ENCODE data around the gene CRYBG2.

The CRYBG2 gene

DNA sequence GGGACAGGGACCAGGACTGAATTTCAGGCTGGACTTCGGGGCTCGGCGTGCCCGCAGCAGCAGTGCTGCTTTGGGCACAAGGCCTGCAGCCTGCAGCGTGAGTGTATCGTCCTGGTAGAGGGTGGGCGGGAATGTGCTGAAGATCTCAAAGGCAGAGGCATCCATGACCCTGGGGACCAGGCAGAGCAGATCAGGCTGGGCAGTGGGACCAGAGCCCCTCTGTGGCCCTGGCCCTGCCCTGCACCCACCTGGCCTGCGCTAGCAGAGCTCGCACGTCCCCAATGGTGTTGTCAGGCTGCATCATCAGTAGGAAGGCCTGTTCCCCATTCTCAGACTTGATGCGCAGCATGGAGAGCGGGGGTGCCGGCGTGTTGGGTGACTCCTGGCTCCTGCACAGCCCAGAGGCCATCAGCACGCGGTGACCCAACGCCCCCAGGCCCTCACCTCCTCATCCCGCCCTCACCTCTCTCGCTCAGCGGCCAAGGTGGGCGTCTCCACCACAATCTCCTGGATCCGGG, 71.5 kb downstream of the CRYBG2 start:
- H3K27ac ChIP-seq: peak overlapping the region; percentile 100
- H3K9me3 ChIP-seq: no peaks in the 10 kb centered on the region
- no peaks in the 10 kb centered on the region for H3K27me3 ChIP-seq
- TF ChIP-seq, protein P1, sequence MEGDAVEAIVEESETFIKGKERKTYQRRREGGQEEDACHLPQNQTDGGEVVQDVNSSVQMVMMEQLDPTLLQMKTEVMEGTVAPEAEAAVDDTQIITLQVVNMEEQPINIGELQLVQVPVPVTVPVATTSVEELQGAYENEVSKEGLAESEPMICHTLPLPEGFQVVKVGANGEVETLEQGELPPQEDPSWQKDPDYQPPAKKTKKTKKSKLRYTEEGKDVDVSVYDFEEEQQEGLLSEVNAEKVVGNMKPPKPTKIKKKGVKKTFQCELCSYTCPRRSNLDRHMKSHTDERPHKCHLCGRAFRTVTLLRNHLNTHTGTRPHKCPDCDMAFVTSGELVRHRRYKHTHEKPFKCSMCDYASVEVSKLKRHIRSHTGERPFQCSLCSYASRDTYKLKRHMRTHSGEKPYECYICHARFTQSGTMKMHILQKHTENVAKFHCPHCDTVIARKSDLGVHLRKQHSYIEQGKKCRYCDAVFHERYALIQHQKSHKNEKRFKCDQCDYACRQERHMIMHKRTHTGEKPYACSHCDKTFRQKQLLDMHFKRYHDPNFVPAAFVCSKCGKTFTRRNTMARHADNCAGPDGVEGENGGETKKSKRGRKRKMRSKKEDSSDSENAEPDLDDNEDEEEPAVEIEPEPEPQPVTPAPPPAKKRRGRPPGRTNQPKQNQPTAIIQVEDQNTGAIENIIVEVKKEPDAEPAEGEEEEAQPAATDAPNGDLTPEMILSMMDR (IDR thresholded peaks at IDR 0.05): no peak
- H3K4me3 ChIP-seq (ENCODE audit: low read depth in 1 of 2, low read length in 1 of 2): no peak overlapping the region
- H3K36me3 ChIP-seq: peaks cover 42% of the 10 kb centered on the region
- H3K4me1 ChIP-seq (ENCODE audit: control insufficient read depth in 1 of 2, insufficient read depth in 1 of 2, low read depth in 1 of 2, low read length in 1 of 2): peaks cover 70 to 86% of the 10 kb centered on the region in 2 experiments

DNA sequence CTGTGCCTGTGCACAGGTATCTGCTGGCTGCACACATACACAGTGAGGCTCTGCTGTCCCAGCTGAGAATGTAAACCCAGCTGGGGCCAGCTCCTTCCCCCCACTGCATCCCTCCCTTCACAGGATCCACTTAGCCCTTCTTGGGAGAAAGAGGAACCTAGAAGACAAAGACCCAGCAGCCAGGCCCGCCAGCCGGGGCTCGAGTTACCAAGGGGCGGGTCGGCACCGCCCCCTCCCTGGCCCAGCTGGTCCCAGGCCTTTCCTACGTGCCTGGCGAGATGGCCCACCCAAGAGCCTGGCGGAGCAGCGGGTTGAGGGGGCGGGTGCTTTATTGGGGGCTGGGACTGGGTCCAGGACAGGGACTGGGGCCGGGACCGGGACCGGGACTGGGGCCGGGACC, 72.0 kb downstream of the CRYBG2 start:
- Histone ChIP-seq H3K4me1 (ENCODE audit: control insufficient read depth in 1 of 2, insufficient read depth in 1 of 2, low read depth in 1 of 2, low read length in 1 of 2) (peaks cover 65 to 84% of the 10 kb centered on the region in 2 experiments), H3K36me3 (peaks cover 42% of the 10 kb centered on the region), H3K4me3 (ENCODE audit: low read depth in 1 of 2, low read length in 1 of 2) (peak overlapping the region in 1 of 2 experiments; percentile 97), H3K27ac (peak overlapping the region; percentile 100), H3K9me3 (no peaks in the 10 kb centered on the region), H3K27me3 (no peaks in the 10 kb centered on the region)
- TF ChIP-seq, protein P1 (IDR thresholded peaks at IDR 0.05): no peak

DNA sequence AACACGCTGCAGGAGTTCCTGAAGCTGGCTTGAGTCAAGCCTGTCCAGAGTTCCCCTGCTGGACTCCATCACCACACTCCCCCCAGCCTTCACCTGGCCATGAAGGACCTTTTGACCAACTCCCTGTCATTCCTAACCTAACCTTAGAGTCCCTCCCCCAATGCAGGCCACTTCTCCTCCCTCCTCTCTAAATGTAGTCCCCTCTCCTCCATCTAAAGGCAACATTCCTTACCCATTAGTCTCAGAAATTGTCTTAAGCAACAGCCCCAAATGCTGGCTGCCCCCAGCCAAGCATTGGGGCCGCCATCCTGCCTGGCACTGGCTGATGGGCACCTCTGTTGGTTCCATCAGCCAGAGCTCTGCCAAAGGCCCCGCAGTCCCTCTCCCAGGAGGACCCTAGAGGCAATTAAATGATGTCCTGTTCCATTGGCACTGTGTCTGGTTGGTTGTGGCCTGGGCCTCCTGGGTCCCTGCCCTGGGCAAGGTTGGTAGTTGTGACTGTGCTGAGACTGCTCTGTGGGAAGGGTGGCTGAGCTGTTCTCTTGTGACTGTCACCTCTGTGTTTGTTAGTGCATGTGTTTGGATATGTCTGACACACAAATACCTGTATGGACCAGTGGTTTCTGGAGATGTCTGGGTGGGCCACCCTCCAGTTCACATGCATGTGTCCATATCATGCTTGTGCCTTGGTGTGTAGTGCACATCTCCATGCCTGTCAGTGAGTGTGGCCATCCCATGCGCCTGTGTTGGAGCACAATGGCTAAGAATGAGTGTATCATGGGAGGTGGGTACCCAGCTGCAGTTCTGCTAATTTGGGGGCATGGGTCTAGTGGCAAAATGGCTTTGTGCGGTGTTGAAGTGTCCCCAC, 72.6 kb downstream of the CRYBG2 start:
- Histone ChIP-seq H3K4me3 (ENCODE audit: low read depth in 1 of 2, low read length in 1 of 2) (peak overlapping the region; percentile 83 to 97), H3K27ac (peak overlapping the region; percentile 100), H3K4me1 (ENCODE audit: control insufficient read depth in 1 of 2, insufficient read depth in 1 of 2, low read depth in 1 of 2, low read length in 1 of 2) (peaks cover 65 to 84% of the 10 kb centered on the region in 2 experiments), H3K27me3 (no peaks in the 10 kb centered on the region), H3K36me3 (peaks cover 42% of the 10 kb centered on the region), H3K9me3 (no peaks in the 10 kb centered on the region)
- TF ChIP-seq, protein P1 (IDR thresholded peaks at IDR 0.05): no peak

DNA sequence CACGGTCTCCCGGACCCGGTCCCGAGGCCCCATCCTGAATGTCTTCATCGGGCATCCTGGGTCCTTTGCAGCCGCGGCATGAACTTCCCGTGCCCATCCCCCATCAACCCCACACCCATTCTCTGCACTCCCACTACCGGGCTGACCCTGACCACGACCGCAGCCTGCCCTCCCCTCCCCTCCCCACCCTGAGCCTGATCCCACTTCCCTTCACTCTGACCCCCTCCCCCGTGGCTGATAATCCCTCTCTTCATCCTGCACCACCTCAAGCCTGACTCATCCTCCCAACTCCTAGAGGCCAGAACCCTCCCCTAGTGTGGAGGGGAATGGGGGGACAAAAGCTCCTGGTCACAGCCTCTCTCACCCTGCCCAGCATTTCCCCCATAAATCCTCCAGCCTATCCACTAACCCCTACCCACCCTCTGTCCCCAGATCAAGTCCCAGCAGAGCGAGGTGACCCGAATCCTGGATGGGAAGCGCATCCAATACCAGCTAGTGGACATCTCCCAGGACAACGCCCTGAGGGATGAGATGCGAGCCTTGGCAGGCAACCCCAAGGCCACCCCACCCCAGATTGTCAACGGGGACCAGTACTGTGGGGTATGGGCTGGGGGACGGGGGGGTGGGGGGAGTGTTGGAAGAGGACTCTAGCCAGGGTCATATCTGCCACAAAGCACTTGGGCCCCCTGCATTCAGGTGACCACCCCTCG, 73.4 kb downstream of the CRYBG2 start:
- TF ChIP-seq, protein P1 (IDR thresholded peaks at IDR 0.05): no peak
- H3K36me3 ChIP-seq: peaks cover 42% of the 10 kb centered on the region
- peaks cover 65 to 84% of the 10 kb centered on the region in 2 experiments for H3K4me1 ChIP-seq (ENCODE audit: control insufficient read depth in 1 of 2, insufficient read depth in 1 of 2, low read depth in 1 of 2, low read length in 1 of 2)
- peak overlapping the region; percentile 100 for H3K27ac ChIP-seq
- H3K4me3 ChIP-seq (ENCODE audit: low read depth in 1 of 2, low read length in 1 of 2): peak overlapping the region; percentile 83 to 97
- no peaks in the 10 kb centered on the region for H3K9me3 ChIP-seq
- H3K27me3 ChIP-seq: no peaks in the 10 kb centered on the region

DNA sequence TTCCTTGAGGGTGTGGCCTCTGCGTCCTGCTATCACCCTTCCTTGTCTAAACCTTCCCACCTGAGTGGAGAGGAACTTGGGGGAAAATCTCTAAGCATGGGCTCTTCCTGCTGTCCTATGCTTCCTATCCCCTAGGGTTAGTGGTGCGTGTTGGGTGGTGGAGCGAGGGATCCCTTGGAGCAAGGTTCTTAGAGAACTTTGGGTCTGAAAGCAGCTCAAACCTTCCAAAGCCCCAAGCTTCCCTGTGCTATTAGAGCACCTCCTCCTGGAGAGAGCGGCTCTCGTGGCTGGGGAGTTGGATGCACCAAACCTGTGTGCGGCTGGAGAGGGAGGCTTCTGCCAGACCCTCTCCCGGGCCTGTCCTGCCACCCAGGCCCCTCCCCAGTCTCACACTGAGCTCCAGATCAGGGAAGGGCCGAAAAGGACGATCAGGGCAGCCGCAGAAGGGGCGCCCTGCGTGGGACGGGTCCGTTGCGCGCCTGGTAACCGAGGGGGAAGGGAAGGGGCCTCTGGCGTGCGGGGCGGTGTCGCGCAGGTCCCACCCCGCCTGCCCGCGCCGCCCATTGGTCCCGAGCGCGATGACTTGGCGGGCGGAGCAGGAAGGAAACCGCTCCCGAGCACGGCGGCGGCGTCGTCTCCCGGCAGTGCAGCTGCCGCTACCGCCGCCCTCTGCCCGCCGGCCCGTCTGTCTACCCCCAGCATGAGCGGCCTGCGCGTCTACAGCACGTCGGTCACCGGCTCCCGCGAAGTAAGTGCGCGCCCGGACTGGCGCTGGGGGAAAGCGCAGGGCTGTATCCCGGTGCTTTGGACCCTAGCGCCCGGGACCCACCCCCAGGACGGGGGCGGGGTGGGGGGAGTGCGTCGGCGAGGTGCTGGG, 74.2 kb downstream of the CRYBG2 start, which contains the start of gene SH3BGRL3:
TSS of gene SH3BGRL3 (plus strand) at position 631 of the 877 bp plus-strand sequence. CDS start at position 701, 70 bp downstream.
- TF ChIP-seq, protein P1 (IDR thresholded peaks at IDR 0.05): peak; percentile 57
- Histone ChIP-seq H3K27me3 (no peaks in the 10 kb centered on the region), H3K4me1 (ENCODE audit: control insufficient read depth in 1 of 2, insufficient read depth in 1 of 2, low read depth in 1 of 2, low read length in 1 of 2) (peaks cover 65 to 84% of the 10 kb centered on the region in 2 experiments), H3K27ac (peak within 1 kb of the TSS; percentile 100), H3K4me3 (ENCODE audit: low read depth in 1 of 2, low read length in 1 of 2) (peak within 1 kb of the TSS; percentile 83 to 97), H3K9me3 (no peaks in the 10 kb centered on the region), H3K36me3 (peaks cover 40% of the 10 kb centered on the region)

Data from neutrophil (primary cell).